Measurements from ENCODE around the gene TMEM63C. TPM values are rescaled to one million over a fixed set of nuclear protein-coding genes. Genes with fewer than 3 reads are reported as not detected.

The TMEM63C gene
- polyA plus RNA-seq, 1 donor from 2014 or later, result 11.1 TPM

DNA sequence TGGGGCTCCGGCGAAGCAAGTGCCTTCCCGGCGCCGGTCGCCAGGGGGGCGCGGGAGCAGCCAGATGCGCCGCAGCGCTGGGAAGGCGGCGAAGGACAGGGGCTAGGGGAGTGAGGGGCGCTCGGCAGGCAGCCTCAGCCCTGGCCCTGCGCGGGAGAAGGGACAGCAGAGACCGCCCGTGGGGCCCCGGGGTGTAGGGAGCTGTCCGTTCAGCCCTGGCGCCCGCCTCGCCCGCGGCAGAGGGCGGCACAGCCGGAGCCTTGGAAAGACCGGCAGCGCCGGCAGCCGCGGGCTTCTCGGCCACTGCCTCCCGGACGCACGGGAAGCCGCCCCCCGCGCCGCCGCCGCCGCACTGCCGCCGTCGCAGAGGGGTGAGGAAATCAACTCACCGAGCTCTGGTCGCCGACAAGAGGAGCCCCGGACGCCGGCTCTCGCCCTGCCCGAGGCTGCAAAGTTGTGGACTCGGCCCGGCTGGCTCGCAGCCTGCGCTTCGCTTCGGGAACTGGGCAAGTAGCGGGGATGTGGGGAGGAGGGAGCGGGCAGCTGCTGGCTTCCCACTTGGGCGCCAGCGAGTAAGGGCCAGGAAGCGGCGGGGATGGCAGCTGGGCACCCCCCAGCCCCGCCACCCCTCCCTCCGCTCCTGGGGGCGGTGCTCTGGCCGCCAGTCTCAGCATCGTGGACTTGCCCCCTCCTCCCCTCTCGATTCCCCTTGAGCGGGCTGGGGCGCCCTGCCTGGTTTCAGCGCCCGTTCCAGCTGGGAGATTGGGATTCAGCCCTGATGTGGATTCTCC is 40.2 kb upstream of the TMEM63C start, which contains the start of gene ZDHHC22:
ZDHHC22 (minus strand) TSS at position 578 of the 791 bp plus-strand sequence. CDS start 2,053 bp downstream, outside the sequence.
- Histone ChIP-seq H3K9ac (ENCODE audit: low read length) (peak within 1 kb of the TSS; percentile 74), H3K27ac (ENCODE audit: low read length) (peak within 1 kb of the TSS; percentile 68), H3K9me3 (ENCODE audit: low read length) (no peaks in the 10 kb centered on the region), H3K36me3 (ENCODE audit: insufficient read depth, low read length) (no peaks in the 10 kb centered on the region), H3K9me2 (ENCODE audit: insufficient read depth, low read length) (no peaks in the 10 kb centered on the region), H4K20me1 (ENCODE audit: insufficient read depth) (no peaks in the 10 kb centered on the region), H3K27me3 (ENCODE audit: insufficient read depth, low read depth, low read length) (peaks cover 66% of the 10 kb centered on the region), H3K4me3 (ENCODE audit: low read length) (peak within 1 kb of the TSS; percentile 90), H3F3A (ENCODE audit: insufficient read depth, low read length, poor library complexity, severe bottlenecking) (peaks cover 7% of the 10 kb centered on the region), H3K4me2 (ENCODE audit: low read length) (peak within 1 kb of the TSS; percentile 77), H2AFZ (ENCODE audit: low read depth, low read length) (peak within 1 kb of the TSS; percentile 19), H3K79me2 (replicated peaks; ENCODE audit: insufficient read depth, low read length) (no peaks in the 10 kb centered on the region)
- TF ChIP-seq, protein P1, sequence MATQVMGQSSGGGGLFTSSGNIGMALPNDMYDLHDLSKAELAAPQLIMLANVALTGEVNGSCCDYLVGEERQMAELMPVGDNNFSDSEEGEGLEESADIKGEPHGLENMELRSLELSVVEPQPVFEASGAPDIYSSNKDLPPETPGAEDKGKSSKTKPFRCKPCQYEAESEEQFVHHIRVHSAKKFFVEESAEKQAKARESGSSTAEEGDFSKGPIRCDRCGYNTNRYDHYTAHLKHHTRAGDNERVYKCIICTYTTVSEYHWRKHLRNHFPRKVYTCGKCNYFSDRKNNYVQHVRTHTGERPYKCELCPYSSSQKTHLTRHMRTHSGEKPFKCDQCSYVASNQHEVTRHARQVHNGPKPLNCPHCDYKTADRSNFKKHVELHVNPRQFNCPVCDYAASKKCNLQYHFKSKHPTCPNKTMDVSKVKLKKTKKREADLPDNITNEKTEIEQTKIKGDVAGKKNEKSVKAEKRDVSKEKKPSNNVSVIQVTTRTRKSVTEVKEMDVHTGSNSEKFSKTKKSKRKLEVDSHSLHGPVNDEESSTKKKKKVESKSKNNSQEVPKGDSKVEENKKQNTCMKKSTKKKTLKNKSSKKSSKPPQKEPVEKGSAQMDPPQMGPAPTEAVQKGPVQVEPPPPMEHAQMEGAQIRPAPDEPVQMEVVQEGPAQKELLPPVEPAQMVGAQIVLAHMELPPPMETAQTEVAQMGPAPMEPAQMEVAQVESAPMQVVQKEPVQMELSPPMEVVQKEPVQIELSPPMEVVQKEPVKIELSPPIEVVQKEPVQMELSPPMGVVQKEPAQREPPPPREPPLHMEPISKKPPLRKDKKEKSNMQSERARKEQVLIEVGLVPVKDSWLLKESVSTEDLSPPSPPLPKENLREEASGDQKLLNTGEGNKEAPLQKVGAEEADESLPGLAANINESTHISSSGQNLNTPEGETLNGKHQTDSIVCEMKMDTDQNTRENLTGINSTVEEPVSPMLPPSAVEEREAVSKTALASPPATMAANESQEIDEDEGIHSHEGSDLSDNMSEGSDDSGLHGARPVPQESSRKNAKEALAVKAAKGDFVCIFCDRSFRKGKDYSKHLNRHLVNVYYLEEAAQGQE (IDR thresholded peaks at IDR 0.05; ENCODE audit: borderline replicate concordance), result no peak
- TF ChIP-seq POLR2AphosphoS5 (IDR thresholded peaks at IDR 0.05) (peak; percentile 38), RAD21 (conservative IDR thresholded peaks at IDR 0.05) (peak; percentile 68), EP300 (conservative IDR thresholded peaks at IDR 0.05; ENCODE audit: poor library complexity, severe bottlenecking) (peak; percentile 37), MXI1 (conservative IDR thresholded peaks at IDR 0.05; ENCODE audit: poor library complexity, severe bottlenecking) (peak; percentile 18), EZH2 (IDR thresholded peaks at IDR 0.05; ENCODE audit: borderline replicate concordance, insufficient read depth, low read length, poor library complexity, severe bottlenecking) (no peak), TAF1 (IDR thresholded peaks at IDR 0.05; ENCODE audit: low read depth) (no peak), SMC3 (conservative IDR thresholded peaks at IDR 0.05; ENCODE audit: poor library complexity) (peak; percentile 72)
- TF ChIP-seq, protein P2, sequence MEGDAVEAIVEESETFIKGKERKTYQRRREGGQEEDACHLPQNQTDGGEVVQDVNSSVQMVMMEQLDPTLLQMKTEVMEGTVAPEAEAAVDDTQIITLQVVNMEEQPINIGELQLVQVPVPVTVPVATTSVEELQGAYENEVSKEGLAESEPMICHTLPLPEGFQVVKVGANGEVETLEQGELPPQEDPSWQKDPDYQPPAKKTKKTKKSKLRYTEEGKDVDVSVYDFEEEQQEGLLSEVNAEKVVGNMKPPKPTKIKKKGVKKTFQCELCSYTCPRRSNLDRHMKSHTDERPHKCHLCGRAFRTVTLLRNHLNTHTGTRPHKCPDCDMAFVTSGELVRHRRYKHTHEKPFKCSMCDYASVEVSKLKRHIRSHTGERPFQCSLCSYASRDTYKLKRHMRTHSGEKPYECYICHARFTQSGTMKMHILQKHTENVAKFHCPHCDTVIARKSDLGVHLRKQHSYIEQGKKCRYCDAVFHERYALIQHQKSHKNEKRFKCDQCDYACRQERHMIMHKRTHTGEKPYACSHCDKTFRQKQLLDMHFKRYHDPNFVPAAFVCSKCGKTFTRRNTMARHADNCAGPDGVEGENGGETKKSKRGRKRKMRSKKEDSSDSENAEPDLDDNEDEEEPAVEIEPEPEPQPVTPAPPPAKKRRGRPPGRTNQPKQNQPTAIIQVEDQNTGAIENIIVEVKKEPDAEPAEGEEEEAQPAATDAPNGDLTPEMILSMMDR (IDR thresholded peaks at IDR 0.05; ENCODE audit: poor library complexity, severe bottlenecking), result peak; percentile 87

DNA sequence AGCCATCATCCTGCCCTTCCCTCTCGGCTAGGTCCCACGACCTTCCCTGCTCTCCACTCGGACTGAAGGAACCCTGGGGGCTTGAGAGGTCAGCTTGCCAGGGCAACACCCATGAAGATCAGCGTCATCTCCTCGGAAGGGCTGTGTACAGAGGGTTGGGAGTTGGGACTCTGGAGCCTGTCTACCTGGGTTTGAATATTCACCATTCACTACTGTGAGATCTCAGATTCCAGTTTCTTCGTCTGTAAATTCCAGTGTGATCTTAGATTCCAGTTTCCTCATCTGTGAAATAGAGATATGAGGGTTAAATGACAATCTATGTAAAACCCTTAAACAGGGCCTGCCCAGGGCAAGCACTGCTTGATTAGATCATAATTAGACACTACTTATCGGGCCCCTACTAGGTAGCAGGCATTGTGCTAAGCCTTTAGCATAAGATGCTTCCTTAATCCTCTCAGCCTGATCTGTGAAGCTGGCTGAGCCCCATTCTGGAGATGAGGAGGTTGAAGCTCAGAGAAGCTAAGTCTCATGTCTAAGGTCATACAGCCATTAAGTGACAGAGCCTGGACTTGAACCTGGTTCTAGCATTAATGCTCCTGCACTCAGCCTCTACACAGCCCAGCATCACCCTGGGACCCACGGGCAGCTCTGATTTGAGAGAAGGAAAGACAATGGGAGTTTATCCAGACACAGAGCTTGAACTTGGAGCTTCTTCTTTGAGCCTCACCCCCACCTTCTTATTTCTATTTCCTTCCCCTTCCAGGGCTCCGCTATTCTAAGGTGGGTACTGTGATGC is 39.4 kb upstream of the TMEM63C start:
- H3K27ac ChIP-seq (ENCODE audit: low read length), result peak overlapping the region; percentile 68
- TF ChIP-seq, protein P1 (IDR thresholded peaks at IDR 0.05; ENCODE audit: borderline replicate concordance), result no peak
- TF ChIP-seq EP300 (conservative IDR thresholded peaks at IDR 0.05; ENCODE audit: poor library complexity, severe bottlenecking) (no peak), TAF1 (IDR thresholded peaks at IDR 0.05; ENCODE audit: low read depth) (no peak), MXI1 (conservative IDR thresholded peaks at IDR 0.05; ENCODE audit: poor library complexity, severe bottlenecking) (no peak), RAD21 (conservative IDR thresholded peaks at IDR 0.05) (no peak), SMC3 (conservative IDR thresholded peaks at IDR 0.05; ENCODE audit: poor library complexity) (no peak), EZH2 (IDR thresholded peaks at IDR 0.05; ENCODE audit: borderline replicate concordance, insufficient read depth, low read length, poor library complexity, severe bottlenecking) (no peak), POLR2AphosphoS5 (IDR thresholded peaks at IDR 0.05) (no peak)
- TF ChIP-seq, protein P2 (IDR thresholded peaks at IDR 0.05; ENCODE audit: poor library complexity, severe bottlenecking), result no peak
- H3K4me3 ChIP-seq (ENCODE audit: low read length), result peak overlapping the region; percentile 90
- H3K4me2 ChIP-seq (ENCODE audit: low read length), result peak overlapping the region; percentile 32
- no peaks in the 10 kb centered on the region for H3K36me3 ChIP-seq (ENCODE audit: insufficient read depth, low read length)
- no peaks in the 10 kb centered on the region for H3K9me2 ChIP-seq (ENCODE audit: insufficient read depth, low read length)
- H3K79me2 ChIP-seq (replicated peaks; ENCODE audit: insufficient read depth, low read length), result no peaks in the 10 kb centered on the region
- no peaks in the 10 kb centered on the region for H3K9me3 ChIP-seq (ENCODE audit: low read length)
- peaks cover 7% of the 10 kb centered on the region for H3F3A ChIP-seq (ENCODE audit: insufficient read depth, low read length, poor library complexity, severe bottlenecking)
- H3K27me3 ChIP-seq (ENCODE audit: insufficient read depth, low read depth, low read length), result peaks cover 67% of the 10 kb centered on the region
- peak overlapping the region; percentile 19 for H2AFZ ChIP-seq (ENCODE audit: low read depth, low read length)
- no peaks in the 10 kb centered on the region for H4K20me1 ChIP-seq (ENCODE audit: insufficient read depth)
- H3K9ac ChIP-seq (ENCODE audit: low read length), result peak overlapping the region; percentile 74

Data from neural cell (in vitro differentiated cells).